ENCODE data around the gene AOPEP. TPM values are rescaled to one million over a fixed set of nuclear protein-coding genes. Genes with fewer than 3 reads are reported as not detected.

The AOPEP gene
- total RNA-seq, 1 donor from 2014 or later = 75.3 TPM

- peaks cover 4% of the 10 kb centered on the region for H3K4me1 ChIP-seq (ENCODE audit: insufficient read depth, low read length)
- Mint-ChIP-seq H3K4me3 (ENCODE audit: unreplicated experiment) (no peak overlapping the region), H3K9me3 (ENCODE audit: unreplicated experiment) (no peaks in the 10 kb centered on the region), H3K4me1 (ENCODE audit: low read depth, unreplicated experiment) (peaks cover 11% of the 10 kb centered on the region), H3K27me3 (ENCODE audit: low read depth, unreplicated experiment) (no peaks in the 10 kb centered on the region), H3K27ac (ENCODE audit: unreplicated experiment) (no peak overlapping the region), H3K36me3 (ENCODE audit: low read depth, unreplicated experiment) (peaks cover 8% of the 10 kb centered on the region)
- H3K27ac ChIP-seq (ENCODE audit: low read depth, low read length) = no peak overlapping the region
- DNase-seq (ENCODE audit: low read depth) (no peak), FAIRE-seq (no peak)
- H2AFZ ChIP-seq (ENCODE audit: low read depth, low read length) = no peak overlapping the region
- no peak for TF ChIP-seq EZH2 (IDR thresholded peaks at IDR 0.05; ENCODE audit: insufficient read depth, low read length)
- no peak for TF ChIP-seq CTCF (IDR thresholded peaks at IDR 0.05; ENCODE audit: insufficient read depth, low read depth, low read length)
- no peak overlapping the region for H3K9ac ChIP-seq (ENCODE audit: low read length)
- no peaks in the 10 kb centered on the region for H3K79me2 ChIP-seq (ENCODE audit: insufficient read depth, low read length)
- no peaks in the 10 kb centered on the region for H3K9me3 ChIP-seq (ENCODE audit: insufficient read depth, low read depth, low read length)
- no peaks in the 10 kb centered on the region for H3K27me3 ChIP-seq (ENCODE audit: insufficient read depth, low read length)
- no peak overlapping the region for H3K4me2 ChIP-seq (ENCODE audit: low read length)
- H3K36me3 ChIP-seq (ENCODE audit: insufficient read depth, low read length) = no peaks in the 10 kb centered on the region
- H3K4me3 ChIP-seq (ENCODE audit: insufficient read depth, low read depth, low read length) = no peak overlapping the region
- no peaks in the 10 kb centered on the region for H4K20me1 ChIP-seq (ENCODE audit: insufficient read depth, low read length)
Observed at GRCh38 chr9:94892675-94893074, 166.2 kb downstream of the AOPEP start.

- H3K79me2 ChIP-seq (ENCODE audit: insufficient read depth, low read length) = no peaks in the 10 kb centered on the region
- H3K4me3 ChIP-seq (ENCODE audit: insufficient read depth, low read depth, low read length) = no peak overlapping the region
- no peak for FAIRE-seq
- TF ChIP-seq EZH2 (IDR thresholded peaks at IDR 0.05; ENCODE audit: insufficient read depth, low read length) (no peak), CTCF (IDR thresholded peaks at IDR 0.05; ENCODE audit: insufficient read depth, low read depth, low read length) (no peak)
- Mint-ChIP-seq H3K36me3 (ENCODE audit: low read depth, unreplicated experiment) (peaks cover 8% of the 10 kb centered on the region), H3K27me3 (ENCODE audit: low read depth, unreplicated experiment) (no peaks in the 10 kb centered on the region), H3K9me3 (ENCODE audit: unreplicated experiment) (no peaks in the 10 kb centered on the region), H3K27ac (ENCODE audit: unreplicated experiment) (no peak overlapping the region), H3K4me1 (ENCODE audit: low read depth, unreplicated experiment) (peaks cover 12% of the 10 kb centered on the region), H3K4me3 (ENCODE audit: unreplicated experiment) (no peak overlapping the region)
- no peak overlapping the region for H3K27ac ChIP-seq (ENCODE audit: low read depth, low read length)
- no peaks in the 10 kb centered on the region for H4K20me1 ChIP-seq (ENCODE audit: insufficient read depth, low read length)
- no peak overlapping the region for H3K9ac ChIP-seq (ENCODE audit: low read length)
- no peak overlapping the region for H2AFZ ChIP-seq (ENCODE audit: low read depth, low read length)
- peaks cover 4% of the 10 kb centered on the region for H3K4me1 ChIP-seq (ENCODE audit: insufficient read depth, low read length)
- no peaks in the 10 kb centered on the region for H3K9me3 ChIP-seq (ENCODE audit: insufficient read depth, low read depth, low read length)
- H3K4me2 ChIP-seq (ENCODE audit: low read length) = no peak overlapping the region
- no peaks in the 10 kb centered on the region for H3K36me3 ChIP-seq (ENCODE audit: insufficient read depth, low read length)
- H3K27me3 ChIP-seq (ENCODE audit: insufficient read depth, low read length) = no peaks in the 10 kb centered on the region
- DNase-seq (ENCODE audit: low read depth) = peak; percentile 42
Observed at GRCh38 chr9:94894094-94894699, 167.7 kb downstream of the AOPEP start.

- Histone ChIP-seq H4K20me1 (ENCODE audit: insufficient read depth, low read length) (no peaks in the 10 kb centered on the region), H3K9ac (ENCODE audit: low read length) (no peak overlapping the region), H3K4me1 (ENCODE audit: insufficient read depth, low read length) (peaks cover 15% of the 10 kb centered on the region), H3K27me3 (ENCODE audit: insufficient read depth, low read length) (no peaks in the 10 kb centered on the region), H3K79me2 (ENCODE audit: insufficient read depth, low read length) (no peaks in the 10 kb centered on the region), H3K36me3 (ENCODE audit: insufficient read depth, low read length) (no peaks in the 10 kb centered on the region), H2AFZ (ENCODE audit: low read depth, low read length) (no peak overlapping the region), H3K27ac (ENCODE audit: low read depth, low read length) (no peak overlapping the region), H3K4me3 (ENCODE audit: insufficient read depth, low read depth, low read length) (no peak overlapping the region), H3K4me2 (ENCODE audit: low read length) (no peak overlapping the region), H3K9me3 (ENCODE audit: insufficient read depth, low read depth, low read length) (no peaks in the 10 kb centered on the region)
- Mint-ChIP-seq H3K27me3 (ENCODE audit: low read depth, unreplicated experiment) (no peaks in the 10 kb centered on the region), H3K36me3 (ENCODE audit: low read depth, unreplicated experiment) (peaks cover 8% of the 10 kb centered on the region), H3K4me3 (ENCODE audit: unreplicated experiment) (no peak overlapping the region), H3K4me1 (ENCODE audit: low read depth, unreplicated experiment) (peaks cover 21% of the 10 kb centered on the region), H3K9me3 (ENCODE audit: unreplicated experiment) (no peaks in the 10 kb centered on the region), H3K27ac (ENCODE audit: unreplicated experiment) (no peak overlapping the region)
- DNase-seq (ENCODE audit: low read depth) = no peak
- TF ChIP-seq CTCF (IDR thresholded peaks at IDR 0.05; ENCODE audit: insufficient read depth, low read depth, low read length) (no peak), EZH2 (IDR thresholded peaks at IDR 0.05; ENCODE audit: insufficient read depth, low read length) (no peak)
- FAIRE-seq = no peak
Observed at GRCh38 chr9:94895668-94896067, 169.2 kb downstream of the AOPEP start.

All from astrocyte (in vitro differentiated cells and primary cell).